HG02981 (cell line): ENCODE data around the gene DNAH7.
"Not testable (repeated sequence)": the region's sequence is repeated elsewhere in the genome, so short reads cannot be mapped to it uniquely, and the experiment has no call there.

Experiments used
- ATAC-seq: cut with Tn5 transposase; IDR thresholded peaks from one replicate; pipeline ENCODE4 v1.9.1; 2021; ENCODE audit warnings: mild to moderate bottlenecking, moderate library complexity; ENCODE audit not compliant: unreplicated experiment

DNAH7 gene

DNA sequence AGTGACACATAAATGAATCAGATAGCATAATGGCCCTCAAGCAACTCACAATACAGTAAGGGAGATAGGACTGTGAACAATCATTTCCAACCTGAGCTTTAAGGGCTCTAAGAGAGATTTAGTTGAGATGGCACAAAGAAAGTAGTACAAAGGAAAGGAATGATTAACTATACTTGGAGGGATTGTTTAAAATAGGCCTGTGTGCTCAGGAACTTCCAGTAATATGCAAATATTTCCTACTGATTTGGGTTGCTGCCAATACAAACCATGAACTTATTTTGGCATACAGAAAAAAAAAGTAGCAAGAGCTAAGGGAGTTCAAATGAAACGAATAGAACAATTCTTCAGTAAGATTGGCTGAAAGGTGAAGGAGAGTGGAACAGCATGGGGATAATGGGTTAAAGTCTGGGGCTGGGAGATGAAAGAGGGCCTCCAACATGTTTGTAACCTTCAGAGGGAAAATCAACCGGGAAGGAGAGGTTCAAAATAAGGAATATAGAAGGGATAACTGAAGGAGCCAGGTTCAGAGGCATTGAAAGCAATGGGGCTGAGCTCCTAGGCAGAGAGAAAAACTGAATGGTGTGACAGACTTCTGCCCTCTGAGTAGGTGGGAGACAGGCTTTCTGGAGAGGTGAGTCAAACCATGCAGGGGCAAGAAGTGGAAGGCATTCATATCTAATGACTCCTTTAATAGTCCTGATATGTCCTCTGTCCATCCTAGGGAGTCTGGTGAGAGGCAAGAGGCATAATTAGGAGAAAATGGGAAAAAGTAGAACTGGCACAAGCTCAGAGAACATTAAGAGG lies 83.5 kb downstream of the DNAH7 start:
- ATAC-seq = no peak

GRCh38 chr2:195967336-195967735 lies 101.3 kb downstream of the DNAH7 start:
- ATAC-seq = no peak

DNA sequence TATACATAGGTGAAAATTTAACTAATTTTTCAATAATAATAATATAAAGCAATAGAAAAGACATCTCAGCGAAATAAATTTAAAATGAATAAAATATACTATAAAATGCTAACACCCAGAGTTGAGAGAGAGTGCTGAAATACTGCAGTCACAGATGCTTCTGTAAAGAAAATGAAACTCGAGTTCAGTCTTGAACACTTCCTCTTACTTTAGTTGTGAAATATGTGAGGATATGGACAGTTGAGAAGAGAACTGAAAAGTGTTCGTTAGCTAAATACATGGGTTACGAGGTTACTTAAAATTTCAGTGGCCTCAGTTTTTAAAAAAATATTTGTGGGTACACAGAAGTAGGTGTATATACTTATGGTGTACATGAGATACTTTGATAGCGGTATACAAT lies 106.8 kb downstream of the DNAH7 start:
- ATAC-seq = peak; percentile 86

- ATAC-seq = no peak
Measured at GRCh38 chr2:195959341-195959740, 109.3 kb downstream of the DNAH7 start.

- ATAC-seq = no peak
Measured at GRCh38 chr2:195956725-195957124, 111.9 kb downstream of the DNAH7 start.

- ATAC-seq = no peak
Measured at GRCh38 chr2:195945056-195945455, 123.6 kb downstream of the DNAH7 start.

DNA sequence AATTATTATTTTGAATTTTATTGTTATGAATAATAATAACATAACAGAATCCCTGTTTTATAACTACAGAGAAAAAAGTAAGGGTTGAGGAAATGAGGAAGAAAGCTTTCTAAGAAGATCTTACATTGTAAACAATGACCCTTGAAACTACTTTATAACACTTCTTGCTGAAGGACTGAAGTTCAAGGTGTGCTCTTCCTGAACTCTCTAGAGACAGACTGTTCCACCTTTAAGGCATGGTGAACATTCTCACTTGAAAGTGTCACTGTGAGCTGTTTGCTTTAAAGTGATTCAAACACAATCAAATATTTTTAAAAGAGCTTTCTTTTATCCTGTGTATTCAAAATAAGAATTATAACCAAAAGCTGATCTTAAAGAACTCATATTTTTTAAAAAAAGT lies 131.5 kb downstream of the DNAH7 start:
- no peak for ATAC-seq

DNA sequence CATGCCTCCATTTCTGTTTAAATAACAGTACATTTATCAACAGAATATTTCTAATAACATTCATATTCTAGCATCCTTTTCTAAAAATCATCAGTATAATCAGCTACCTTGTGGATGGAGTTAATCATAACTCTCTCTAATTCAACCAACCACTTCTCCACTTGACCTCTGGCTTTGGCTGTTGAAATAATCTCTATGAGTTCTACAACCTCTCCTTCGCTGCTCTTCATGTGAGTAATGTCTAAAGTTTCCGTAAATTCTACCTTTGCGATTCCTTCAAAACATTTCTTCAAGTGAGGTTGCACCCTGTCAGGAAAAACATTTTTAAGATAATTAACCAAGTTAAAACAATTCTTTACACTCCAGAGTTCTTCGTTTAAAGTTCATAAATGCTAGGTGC lies 134.2 kb downstream of the DNAH7 start:
- no peak for ATAC-seq

DNA sequence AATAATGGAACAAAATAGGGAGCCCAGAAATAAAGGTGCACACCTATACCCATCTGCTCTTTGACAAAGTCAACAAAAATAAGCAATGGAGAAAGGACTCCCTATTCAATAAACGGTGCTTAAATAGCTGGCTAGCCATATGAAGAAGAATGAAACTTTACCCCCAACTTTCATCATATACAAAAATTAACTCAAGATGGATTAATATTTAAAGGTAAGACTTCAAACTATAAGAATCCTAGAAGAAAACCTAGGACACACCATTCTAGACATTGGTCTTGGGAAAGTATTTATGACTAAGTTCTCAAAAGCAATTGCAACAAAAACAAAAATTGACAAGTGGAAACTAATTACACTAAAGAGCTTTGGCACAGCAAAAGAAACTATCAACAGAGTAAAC lies 139.1 kb downstream of the DNAH7 start:
- ATAC-seq = no peak

- no peak for ATAC-seq
Measured at GRCh38 chr2:195925120-195925519, 143.5 kb downstream of the DNAH7 start.

DNA sequence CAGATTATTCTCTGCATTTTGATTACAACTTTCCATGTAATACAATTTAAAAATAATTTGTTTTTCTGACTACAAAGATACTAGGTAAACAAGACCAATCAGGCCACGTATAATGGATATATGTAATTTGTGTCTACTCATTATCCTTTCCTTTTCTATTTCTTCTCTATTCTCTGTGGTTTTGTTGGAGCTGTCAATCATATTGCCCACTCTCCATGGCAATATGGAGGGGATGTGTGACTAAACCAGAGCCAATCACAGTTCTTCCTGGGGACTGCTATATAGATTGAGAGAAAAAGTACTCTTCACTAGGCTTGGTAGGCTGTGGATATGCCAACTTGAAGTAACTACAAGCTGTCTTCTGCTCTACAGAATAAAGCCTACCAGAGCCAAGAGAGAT lies 144.7 kb downstream of the DNAH7 start:
- no peak for ATAC-seq

DNA sequence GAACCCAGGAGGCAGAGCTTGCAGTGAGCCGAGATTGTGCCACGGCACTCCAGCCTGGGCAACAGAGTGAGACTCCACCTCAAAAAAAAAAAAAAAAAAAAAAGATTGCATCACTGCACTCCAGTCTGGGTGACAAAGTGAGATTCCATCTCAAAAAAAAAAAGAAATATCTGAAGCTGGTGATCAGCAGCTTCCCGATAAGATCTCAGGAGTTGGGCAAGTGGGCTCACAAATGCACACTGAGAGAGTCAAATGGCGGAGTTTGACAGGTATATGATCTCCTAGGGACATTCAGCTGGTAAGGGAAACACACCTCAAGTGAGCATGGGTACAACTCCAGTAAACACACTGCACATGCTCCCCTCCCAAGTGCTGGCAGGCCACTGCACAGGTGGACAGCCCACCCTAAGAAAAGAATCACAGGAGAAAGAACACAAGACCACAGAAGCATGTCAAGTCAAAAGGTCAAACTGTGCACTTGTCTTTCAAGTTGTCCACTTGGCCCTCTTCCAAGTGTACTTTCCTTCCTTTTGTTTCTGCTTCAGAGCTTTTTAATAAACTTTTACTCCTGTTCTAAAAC lies 151.5 kb downstream of the DNAH7 start:
- not testable (repeated sequence) for ATAC-seq

DNA sequence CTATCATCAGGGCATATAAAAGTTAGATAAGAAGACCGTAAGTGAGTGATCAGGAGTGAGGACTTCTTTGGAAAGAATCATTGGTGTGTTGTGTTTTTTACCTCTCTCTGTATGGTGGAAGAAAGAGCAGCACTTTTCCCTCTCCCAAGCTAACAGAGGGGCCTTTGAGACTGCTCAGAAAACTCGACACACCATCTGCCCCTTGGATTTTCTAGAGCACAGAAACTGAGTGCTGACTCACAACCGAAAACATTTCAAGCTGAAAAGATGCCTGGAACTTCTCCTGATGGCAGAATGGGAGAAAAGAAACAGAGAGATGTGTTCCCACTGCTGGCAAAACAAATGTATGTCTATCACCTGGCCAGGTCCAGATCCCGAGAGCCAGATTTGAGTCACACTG lies 156.6 kb downstream of the DNAH7 start:
- no peak for ATAC-seq

DNA sequence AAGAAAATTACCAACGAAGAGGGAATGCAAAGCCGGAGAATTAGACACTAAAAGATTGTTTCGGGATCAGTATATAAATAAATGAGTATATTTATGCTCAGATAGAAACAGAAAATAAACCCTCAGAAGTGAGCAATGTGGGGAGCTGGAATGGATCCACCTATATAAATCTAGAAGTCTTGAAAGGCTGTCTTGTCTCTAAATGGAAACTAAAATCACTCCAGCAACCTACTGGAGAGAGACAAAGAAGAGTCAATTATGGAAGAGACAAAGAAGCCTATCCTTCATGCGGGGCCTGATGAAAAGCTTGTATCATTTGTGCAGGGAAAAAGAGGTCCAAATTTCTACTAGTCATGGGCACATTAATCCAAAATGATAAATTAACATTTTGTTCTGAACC lies 158.1 kb downstream of the DNAH7 start:
- ATAC-seq = no peak

DNA sequence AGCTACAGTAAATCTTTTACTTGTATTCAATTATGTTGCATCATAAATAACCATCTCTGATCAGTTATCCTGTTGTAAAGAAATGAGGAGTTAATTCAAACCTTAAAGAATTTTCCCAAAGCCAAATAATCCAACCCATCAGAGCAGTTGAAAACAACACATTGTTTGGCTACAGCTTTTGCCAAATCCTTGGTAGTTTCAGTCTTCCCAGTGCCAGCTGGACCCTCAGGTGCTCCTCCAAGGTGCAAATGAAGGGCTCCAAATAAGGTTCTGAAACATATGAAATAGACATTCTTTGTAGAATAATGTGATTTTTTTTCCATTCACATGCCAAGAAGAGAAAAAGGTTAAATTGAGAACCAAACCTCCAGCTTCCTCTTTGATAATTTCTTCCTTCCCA lies 158.7 kb downstream of the DNAH7 start:
- no peak for ATAC-seq

- no peak for ATAC-seq
Measured at GRCh38 chr2:195907474-195907873, 161.2 kb downstream of the DNAH7 start.

- ATAC-seq = no peak
Measured at GRCh38 chr2:195903956-195904355, 164.7 kb downstream of the DNAH7 start.

DNA sequence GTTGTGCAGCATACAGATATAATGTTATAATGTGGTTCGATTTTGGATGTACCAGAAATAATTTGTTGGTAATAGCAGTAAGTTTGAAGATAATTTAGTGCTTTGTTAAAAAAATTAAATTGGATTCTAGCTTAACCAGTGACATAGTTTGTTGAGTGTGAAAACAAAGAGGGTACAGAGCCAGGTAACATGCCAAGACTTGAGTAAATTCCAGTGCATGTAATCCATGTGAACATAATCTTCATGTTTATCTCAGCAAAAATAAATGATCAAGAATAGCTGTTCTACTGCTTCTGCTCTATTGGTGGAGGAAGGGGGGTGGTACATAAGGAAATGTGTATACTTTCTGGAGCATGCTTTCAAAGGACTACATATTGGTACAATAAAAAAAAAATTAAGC lies 165.8 kb downstream of the DNAH7 start:
- no peak for ATAC-seq

DNA sequence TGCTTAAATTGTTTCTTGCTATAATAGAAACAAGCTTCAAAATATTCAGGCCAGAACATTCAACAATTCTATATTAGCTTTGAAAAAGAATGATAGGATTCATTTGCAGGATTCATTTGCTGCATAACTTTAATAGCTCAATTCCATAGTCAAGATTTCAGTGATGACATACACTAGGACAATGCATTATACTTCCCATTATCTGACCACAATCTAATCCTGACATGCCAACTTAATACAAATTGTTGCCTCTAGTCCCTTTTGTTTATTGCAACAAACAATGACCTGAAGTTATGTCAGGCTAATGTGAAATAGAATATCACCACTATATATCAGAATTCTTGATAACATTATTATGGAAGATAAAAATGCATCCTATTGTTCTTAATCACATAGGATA lies 169.4 kb downstream of the DNAH7 start:
- ATAC-seq = no peak

DNA sequence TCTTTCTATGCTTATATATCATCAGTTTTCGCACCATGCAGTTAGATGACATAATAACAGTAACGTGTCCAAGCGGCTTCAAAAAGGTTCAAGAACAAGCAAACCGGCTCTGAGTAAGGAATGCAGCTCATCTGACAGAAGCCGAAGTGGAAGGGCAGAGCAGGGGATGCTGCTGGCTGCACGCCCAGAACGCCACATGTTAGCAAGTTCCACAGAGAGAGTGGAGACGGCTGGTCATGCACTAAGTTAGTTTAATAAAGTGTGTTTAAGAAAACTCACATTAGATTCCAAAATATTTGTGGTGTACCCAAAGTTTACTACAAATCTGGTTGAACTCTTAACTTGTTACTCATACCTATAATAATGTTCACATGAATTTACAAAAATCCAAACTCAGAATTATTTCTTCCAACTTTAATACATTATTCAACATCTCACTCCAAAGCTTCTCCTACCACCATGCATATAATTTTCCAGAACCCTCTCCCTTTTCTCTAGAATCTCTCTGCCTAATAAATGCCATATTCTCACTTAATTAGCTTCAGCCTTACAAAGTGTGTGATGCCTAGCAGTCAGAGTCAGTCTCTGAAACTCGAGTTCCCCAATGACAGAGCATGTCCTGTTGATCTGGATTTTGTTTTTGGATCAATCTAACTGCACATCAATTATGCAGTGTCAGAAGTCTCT lies 170.0 kb downstream of the DNAH7 start:
- ATAC-seq = no peak

DNA sequence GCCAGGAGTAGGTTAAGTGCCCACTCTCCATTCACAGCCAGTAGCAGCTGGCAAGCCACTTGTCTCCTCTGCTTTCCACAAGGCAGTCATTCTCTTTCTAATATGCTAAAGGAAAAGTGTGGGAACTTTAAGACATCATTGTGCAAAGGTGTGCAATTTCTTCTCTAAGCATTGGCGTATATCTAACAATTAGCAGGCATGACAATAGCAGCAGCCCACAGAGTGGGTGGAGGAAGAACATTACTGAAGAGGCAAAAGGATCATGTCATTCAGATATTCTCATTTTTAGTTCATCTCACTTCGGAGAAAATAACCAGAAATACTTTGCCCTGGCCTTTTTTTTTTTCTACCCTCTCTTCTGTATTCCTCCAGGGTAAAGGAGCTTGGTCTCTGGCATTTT lies 177.6 kb downstream of the DNAH7 start:
- ATAC-seq = no peak

DNA sequence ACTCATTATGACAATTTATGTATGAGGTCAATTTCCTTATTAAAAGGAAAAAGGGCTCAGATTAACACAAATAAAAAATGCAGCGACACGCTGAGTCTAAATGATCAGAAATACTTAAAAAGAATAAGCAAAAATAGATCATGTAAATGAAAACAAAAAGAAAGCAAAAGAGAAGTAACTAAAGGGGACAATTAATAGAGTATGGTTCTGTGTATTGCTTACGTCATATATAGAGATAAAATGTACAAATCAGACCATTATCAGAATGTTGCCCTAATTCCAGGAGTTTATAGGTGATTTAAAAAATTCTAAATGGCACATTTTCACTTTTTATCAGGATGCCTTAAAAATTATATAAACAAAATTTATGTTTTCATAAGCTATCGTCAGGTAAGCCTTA lies 189.5 kb downstream of the DNAH7 start:
- no peak for ATAC-seq
